ENCODE measurements around the gene ZNF888. TPM values are rescaled to one million over a fixed set of nuclear protein-coding genes. Genes with fewer than 3 reads are reported as not detected.

Gene ZNF888
- 2.0 TPM for polyA plus RNA-seq (2012; ENCODE audit: low read depth, missing spikeins)

GRCh38 chr19:52922841-52923777 is at the start of gene ZNF888:
Gene ZNF888, minus strand, starts transcription at chr19:52923428. Its CDS starts 5,555 bp downstream, at chr19:52917873.
- FAIRE-seq = peak; percentile 85
- peak; percentile 83 for DNase-seq (ENCODE audit: insufficient read length, low spot score)
- TF ChIP-seq POU2F2 (IDR thresholded peaks at IDR 0.05; ENCODE audit: low read depth, low read length) (no peak), PAX5 (IDR thresholded peaks at IDR 0.05; ENCODE audit: insufficient read depth, low read length, severe bottlenecking) (no peak), TAF1 (IDR thresholded peaks at IDR 0.05; ENCODE audit: low read depth, low read length) (peak; percentile 39; the same call in 1 of the 2 replicates), SPI1 (IDR thresholded peaks at IDR 0.05; ENCODE audit: low read depth, low read length) (no peak), POLR2AphosphoS5 (IDR thresholded peaks at IDR 0.05; ENCODE audit: low read depth, low read length) (peak; percentile 71; the same call in 1 of the 2 replicates), POLR2A (IDR thresholded peaks at IDR 0.05; ENCODE audit: low read depth, low read length) (peak; percentile 68; the same call in 1 of the 2 replicates)

- TF ChIP-seq SPI1 (IDR thresholded peaks at IDR 0.05; ENCODE audit: low read depth, low read length) (no peak), POLR2AphosphoS5 (IDR thresholded peaks at IDR 0.05; ENCODE audit: low read depth, low read length) (no peak), TAF1 (IDR thresholded peaks at IDR 0.05; ENCODE audit: low read depth, low read length) (no peak), PAX5 (IDR thresholded peaks at IDR 0.05; ENCODE audit: insufficient read depth, low read length, severe bottlenecking) (no peak), POLR2A (IDR thresholded peaks at IDR 0.05; ENCODE audit: low read depth, low read length) (no peak), POU2F2 (IDR thresholded peaks at IDR 0.05; ENCODE audit: low read depth, low read length) (no peak)
- FAIRE-seq = no peak
- DNase-seq (ENCODE audit: insufficient read length, low spot score) = no peak
Measured at GRCh38 chr19:52967772-52968171, 44.5 kb upstream of the ZNF888 start.

- no peak for FAIRE-seq
- DNase-seq (ENCODE audit: insufficient read length, low spot score) = no peak
- TF ChIP-seq PAX5 (IDR thresholded peaks at IDR 0.05; ENCODE audit: insufficient read depth, low read length, severe bottlenecking) = no peak
- no peak for TF ChIP-seq SPI1 (IDR thresholded peaks at IDR 0.05; ENCODE audit: low read depth, low read length)
Measured at GRCh38 chr19:52963247-52963618, 40.0 kb upstream of the ZNF888 start.

GRCh38 chr19:52962394-52963246 is 39.4 kb upstream of the ZNF888 start, which contains the start of gene ZNF816:
Gene ZNF816, minus strand, starts transcription at chr19:52962881. Its CDS starts 6,792 bp downstream, at chr19:52956089.
- DNase-seq (ENCODE audit: insufficient read length, low spot score) (peak; percentile 92), FAIRE-seq (peak; percentile 92)
- peak; percentile 79; the same call in 1 of the 2 replicates for TF ChIP-seq POLR2AphosphoS5 (IDR thresholded peaks at IDR 0.05; ENCODE audit: low read depth, low read length)
- no peak for TF ChIP-seq POU2F2 (IDR thresholded peaks at IDR 0.05; ENCODE audit: low read depth, low read length)
- no peak for TF ChIP-seq SPI1 (IDR thresholded peaks at IDR 0.05; ENCODE audit: low read depth, low read length)
- TF ChIP-seq POLR2A (IDR thresholded peaks at IDR 0.05; ENCODE audit: low read depth, low read length) = peak; percentile 89
- peak; percentile 52; the same call in 1 of the 2 replicates for TF ChIP-seq TAF1 (IDR thresholded peaks at IDR 0.05; ENCODE audit: low read depth, low read length)
- no peak for TF ChIP-seq PAX5 (IDR thresholded peaks at IDR 0.05; ENCODE audit: insufficient read depth, low read length, severe bottlenecking)

GRCh38 chr19:52961981-52962380 is 38.8 kb upstream of the ZNF888 start:
- DNase-seq (ENCODE audit: insufficient read length, low spot score) (no peak), FAIRE-seq (no peak)

GRCh38 chr19:52959613-52960295 is 36.5 kb upstream of the ZNF888 start:
- FAIRE-seq (no peak), DNase-seq (ENCODE audit: insufficient read length, low spot score) (no peak)
- TF ChIP-seq SPI1 (IDR thresholded peaks at IDR 0.05; ENCODE audit: low read depth, low read length) (no peak), TAF1 (IDR thresholded peaks at IDR 0.05; ENCODE audit: low read depth, low read length) (no peak), POU2F2 (IDR thresholded peaks at IDR 0.05; ENCODE audit: low read depth, low read length) (no peak), PAX5 (IDR thresholded peaks at IDR 0.05; ENCODE audit: insufficient read depth, low read length, severe bottlenecking) (no peak), POLR2AphosphoS5 (IDR thresholded peaks at IDR 0.05; ENCODE audit: low read depth, low read length) (no peak), POLR2A (IDR thresholded peaks at IDR 0.05; ENCODE audit: low read depth, low read length) (no peak)

More at GRCh38 chr19:52961981-52962380, 38.8 kb upstream of the ZNF888 start:
- TF ChIP-seq TAF1 (IDR thresholded peaks at IDR 0.05; ENCODE audit: low read depth, low read length) (no peak), POU2F2 (IDR thresholded peaks at IDR 0.05; ENCODE audit: low read depth, low read length) (no peak), POLR2AphosphoS5 (IDR thresholded peaks at IDR 0.05; ENCODE audit: low read depth, low read length) (no peak), SPI1 (IDR thresholded peaks at IDR 0.05; ENCODE audit: low read depth, low read length) (no peak), PAX5 (IDR thresholded peaks at IDR 0.05; ENCODE audit: insufficient read depth, low read length, severe bottlenecking) (no peak), POLR2A (IDR thresholded peaks at IDR 0.05; ENCODE audit: low read depth, low read length) (no peak)

- FAIRE-seq = no peak
- TF ChIP-seq PAX5 (IDR thresholded peaks at IDR 0.05; ENCODE audit: insufficient read depth, low read length, severe bottlenecking) (no peak), POU2F2 (IDR thresholded peaks at IDR 0.05; ENCODE audit: low read depth, low read length) (no peak), TAF1 (IDR thresholded peaks at IDR 0.05; ENCODE audit: low read depth, low read length) (no peak), SPI1 (IDR thresholded peaks at IDR 0.05; ENCODE audit: low read depth, low read length) (no peak), POLR2AphosphoS5 (IDR thresholded peaks at IDR 0.05; ENCODE audit: low read depth, low read length) (no peak), POLR2A (IDR thresholded peaks at IDR 0.05; ENCODE audit: low read depth, low read length) (no peak)
- DNase-seq (ENCODE audit: insufficient read length, low spot score) = no peak
Measured at GRCh38 chr19:52957591-52957990, 34.4 kb upstream of the ZNF888 start.

- TF ChIP-seq PAX5 (IDR thresholded peaks at IDR 0.05; ENCODE audit: insufficient read depth, low read length, severe bottlenecking) (no peak), SPI1 (IDR thresholded peaks at IDR 0.05; ENCODE audit: low read depth, low read length) (no peak), TAF1 (IDR thresholded peaks at IDR 0.05; ENCODE audit: low read depth, low read length) (no peak), POU2F2 (IDR thresholded peaks at IDR 0.05; ENCODE audit: low read depth, low read length) (no peak), POLR2AphosphoS5 (IDR thresholded peaks at IDR 0.05; ENCODE audit: low read depth, low read length) (no peak), POLR2A (IDR thresholded peaks at IDR 0.05; ENCODE audit: low read depth, low read length) (no peak)
- no peak for DNase-seq (ENCODE audit: insufficient read length, low spot score)
- FAIRE-seq = no peak
Measured at GRCh38 chr19:52956917-52957316, 33.7 kb upstream of the ZNF888 start.

All from GM12891 (cell line).